Left hindlimb (tissue), 1 donor: ENCODE measurements around the gene CLDN16.

ENCODE experiments used
- DNase-seq: peaks from one replicate; pipeline ENCODE4 v3.0.0-alpha.2; 2018

Gene CLDN16

DNA sequence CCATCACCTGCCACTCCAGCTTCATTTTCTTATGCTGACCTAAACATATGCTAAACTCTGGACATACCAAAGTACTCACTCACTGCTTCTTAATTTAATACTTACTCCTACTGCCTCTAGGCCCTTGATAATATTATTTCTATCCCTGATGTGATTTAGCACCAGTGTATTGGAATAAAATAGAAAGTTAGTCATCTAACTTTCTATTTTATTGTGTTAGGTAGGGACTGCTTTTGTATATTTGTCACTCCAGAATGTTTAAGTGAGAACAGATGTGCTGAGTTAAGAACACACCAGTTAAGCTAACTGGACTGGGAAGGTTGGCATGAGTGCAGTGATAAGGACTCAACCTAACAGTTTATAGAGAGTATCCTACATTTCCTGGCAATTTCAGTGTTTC is 6.5 kb upstream of the CLDN16 start:
- no peak for DNase-seq

DNA sequence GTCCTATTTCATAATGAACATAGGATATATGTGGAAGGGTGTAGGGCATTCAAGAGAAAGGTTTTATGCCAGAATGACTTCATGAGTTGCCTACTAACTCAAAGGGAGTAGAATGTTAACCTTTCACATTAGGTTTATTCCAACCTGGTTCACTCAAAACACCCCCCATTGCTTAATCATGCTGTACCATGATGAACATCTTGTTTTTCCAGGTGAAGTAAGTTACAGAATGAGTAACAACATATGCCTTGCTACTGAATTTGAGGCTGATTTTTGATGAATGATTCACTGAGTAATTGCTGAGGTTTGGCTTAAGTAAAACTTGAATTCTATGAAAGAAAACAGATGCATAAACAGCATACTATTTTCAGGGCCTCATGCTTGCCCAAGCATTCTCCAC is 5.9 kb upstream of the CLDN16 start:
- DNase-seq, result no peak

DNA sequence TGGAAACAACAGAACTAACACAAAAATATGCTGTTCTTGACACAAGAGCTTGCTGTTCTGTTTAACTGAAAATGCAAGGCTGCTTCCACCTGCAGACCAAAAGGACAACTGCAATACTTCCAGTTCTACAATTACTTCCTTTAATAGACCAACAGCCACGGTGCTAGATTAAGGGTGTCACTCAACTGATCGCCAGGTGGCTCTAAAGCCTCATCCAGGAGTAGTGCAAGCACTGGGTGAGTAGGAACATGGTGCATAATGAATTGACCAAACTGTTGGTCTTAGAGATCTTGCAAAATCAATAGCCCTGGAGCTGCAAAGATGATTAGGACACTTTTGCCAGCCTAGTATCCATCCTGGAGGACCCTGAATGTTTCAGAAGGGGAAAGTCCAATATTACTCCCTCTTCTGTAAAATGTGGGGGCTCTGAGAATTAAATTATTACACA is 3.6 kb upstream of the CLDN16 start:
- no peak for DNase-seq

DNA sequence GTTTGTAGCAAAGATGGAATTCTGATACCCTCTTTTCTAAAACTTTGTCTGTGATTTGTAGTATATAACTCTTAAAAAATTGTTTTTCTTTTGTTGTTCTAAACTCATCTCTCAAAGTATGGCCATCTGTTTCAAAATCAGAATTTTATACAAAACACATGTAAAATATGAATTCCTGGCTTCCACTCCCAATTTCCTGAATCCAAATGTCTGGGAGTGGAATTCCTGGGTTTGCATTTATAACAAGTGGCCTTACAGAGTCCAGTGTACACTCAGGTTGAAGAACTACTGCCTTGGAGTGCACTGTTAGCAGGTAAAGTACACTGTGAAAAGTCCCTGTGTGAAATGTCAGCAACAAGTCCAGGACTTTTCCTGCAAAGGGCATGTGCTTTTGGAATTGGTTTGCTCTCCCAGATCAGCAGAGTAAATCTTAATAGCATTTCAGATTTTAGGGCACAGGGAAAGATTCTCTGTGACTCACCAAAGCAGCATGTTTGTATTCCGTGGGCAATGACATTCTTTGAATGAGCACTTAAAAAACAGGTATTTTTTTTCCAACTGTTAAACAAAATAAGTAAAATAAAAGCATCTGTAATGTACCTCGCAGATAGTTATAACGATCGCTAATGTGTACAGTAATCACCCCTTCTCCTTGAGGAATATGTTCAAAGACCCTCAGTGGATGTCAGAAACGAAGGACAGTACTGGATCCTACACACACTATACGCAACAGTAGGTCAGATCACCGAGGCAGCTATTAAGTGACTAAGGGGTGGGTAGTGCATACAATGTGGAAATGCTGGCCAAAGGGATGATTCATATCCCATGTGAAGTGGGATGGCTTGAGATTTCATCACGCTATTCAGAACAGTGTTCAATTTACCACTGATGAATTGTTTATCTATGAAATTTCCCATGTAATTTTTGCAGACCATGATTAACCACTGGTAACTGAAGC is 2.0 kb upstream of the CLDN16 start:
- DNase-seq, result no peak

DNA sequence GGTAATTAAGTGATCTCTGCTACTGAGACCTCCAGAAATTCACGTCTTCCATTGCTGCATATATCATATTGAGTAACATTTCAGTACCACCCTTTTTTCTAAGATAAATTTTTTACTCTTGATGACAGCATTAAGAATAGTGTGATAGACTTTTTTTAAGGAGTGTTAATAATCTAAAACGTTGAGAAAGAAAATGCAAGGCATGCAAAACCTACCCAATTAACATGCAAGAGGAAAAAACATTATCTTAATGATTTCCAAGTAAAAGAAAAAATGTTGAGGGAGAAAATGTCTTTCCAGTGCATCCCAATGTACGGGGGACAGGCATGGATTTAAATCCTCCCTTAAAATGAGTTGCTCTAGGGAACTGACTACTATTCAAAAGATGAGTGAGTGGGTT is 740 bp downstream of the CLDN16 start:
- DNase-seq, result no peak

DNA sequence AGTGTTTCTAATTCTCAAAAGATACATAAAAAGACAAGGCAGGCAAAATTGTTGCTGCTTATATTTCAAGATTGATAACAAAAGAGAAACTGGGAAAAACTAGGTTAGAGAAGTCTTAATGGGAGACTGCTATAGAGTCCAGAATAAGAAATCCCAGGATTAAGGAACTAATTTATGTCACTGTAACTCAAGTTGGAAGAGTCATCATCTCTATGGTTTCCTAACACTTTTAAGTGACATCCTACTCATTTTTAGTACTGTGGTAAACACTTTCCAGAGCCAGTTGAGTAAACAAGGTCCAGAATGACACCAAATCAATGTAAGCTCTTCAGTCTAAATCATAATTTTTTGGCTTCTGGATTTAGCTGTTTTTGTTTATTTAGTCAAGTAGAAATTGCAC is 8.0 kb downstream of the CLDN16 start:
- no peak for DNase-seq

DNA sequence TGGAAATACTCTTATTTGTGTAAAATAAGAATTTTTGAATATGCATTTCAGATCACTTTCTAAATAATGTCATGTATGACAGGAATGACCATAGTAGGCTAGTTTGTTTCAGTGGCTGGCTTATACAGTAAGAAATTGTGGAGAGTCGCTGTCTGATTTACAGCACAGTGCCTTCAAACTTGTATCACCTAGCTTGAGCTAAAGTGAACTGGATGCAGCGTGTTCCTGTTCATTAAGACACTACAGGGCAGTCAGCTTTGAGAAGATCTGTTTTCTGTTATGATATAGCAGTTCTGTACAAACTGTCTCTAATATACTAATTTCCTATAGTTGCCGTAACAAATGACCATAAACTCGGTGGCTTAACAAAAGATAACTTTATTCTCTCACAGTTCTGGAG is 9.9 kb downstream of the CLDN16 start:
- no peak for DNase-seq

DNA sequence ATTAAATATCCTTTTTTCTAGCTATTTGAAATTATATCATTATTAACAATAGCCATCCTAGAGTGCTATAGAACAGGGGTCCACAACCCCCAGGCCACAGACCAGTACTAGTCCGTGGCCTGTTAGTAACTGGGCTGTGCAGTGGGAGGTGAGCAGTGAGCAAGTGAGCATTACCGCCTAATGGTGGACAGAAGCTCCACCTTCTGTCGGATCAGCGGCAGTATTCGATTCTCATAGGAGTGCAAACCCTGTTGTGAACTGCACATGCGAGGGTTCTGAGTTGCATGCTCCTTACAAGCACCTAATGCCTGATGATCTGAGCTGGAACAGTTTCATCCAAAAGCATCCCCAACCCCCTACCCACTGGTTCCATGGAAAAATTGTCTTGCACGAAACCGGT is 11.7 kb downstream of the CLDN16 start:
- no peak for DNase-seq

DNA sequence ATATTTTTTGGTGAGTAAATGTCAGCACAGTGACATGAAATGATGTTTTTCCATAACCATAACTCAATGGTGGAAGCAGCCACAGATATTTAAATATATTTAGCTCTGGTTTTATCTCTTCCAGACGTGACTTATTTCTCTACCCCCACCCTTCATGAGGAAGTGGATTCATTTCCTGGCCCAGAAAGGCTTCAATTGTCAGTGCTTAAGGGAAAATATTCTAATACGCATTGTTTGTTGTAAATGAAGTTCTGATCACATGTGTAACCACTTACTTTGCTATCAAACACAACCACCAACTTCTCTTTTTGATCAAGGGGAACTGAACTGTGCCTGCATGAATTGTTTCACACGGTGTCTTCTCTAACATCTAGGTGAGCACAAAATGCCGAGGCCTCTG is 14.0 kb downstream of the CLDN16 start:
- DNase-seq, result no peak

DNA sequence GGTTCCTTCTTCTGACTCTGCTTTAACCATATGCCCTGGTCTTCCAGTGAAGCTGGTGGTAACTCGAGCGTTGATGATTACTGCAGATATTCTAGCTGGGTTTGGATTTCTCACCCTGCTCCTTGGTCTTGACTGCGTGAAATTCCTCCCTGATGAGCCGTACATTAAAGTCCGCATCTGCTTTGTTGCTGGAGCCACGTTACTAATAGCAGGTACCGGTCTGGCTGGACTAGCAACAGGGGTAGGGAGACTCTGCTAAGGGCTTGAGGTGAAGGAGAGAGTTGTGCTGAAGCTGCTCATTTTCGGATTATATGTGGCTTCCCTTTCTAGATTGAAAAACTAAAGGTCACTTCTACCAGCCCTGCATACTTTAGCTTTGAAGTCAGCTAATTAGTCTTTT is 16.8 kb downstream of the CLDN16 start:
- no peak for DNase-seq

DNA sequence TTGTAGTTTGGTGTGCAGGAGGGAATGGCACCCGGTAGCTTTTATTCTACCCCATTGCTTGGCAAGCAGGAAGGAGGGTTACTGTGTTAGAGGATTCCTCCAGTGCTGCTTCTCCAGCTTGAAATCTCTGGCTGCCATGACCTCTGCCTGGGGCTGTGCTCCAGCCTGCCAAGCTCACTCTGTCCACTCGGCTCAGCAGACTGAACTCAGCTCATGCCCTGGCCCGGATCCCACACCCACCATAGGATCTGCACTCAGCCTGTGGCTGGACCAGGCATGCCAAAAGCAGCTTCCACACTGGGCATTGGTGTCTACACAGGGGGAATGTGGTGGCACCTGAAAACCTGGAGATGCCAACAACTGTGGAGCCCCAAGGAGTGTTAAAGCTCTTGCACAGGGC is 26.3 kb downstream of the CLDN16 start:
- no peak for DNase-seq

DNA sequence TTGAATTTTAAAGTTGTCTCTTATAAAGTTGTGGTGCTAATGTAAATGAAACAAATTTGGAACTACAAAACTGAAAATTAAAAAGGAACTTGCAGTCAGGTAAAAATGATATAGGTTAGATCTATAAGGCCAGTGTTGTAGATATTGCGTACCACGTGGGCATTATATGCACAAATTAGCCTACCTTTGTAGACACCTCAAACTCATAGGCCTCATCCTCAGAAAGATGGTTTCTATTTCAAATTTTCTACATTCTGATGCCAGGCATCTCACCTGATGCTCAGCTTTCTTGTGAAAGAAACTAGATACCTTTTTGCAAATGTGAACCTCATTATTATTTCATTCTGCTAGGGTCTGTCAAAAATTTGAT is 36.1 kb downstream of the CLDN16 start:
- no peak for DNase-seq

DNA sequence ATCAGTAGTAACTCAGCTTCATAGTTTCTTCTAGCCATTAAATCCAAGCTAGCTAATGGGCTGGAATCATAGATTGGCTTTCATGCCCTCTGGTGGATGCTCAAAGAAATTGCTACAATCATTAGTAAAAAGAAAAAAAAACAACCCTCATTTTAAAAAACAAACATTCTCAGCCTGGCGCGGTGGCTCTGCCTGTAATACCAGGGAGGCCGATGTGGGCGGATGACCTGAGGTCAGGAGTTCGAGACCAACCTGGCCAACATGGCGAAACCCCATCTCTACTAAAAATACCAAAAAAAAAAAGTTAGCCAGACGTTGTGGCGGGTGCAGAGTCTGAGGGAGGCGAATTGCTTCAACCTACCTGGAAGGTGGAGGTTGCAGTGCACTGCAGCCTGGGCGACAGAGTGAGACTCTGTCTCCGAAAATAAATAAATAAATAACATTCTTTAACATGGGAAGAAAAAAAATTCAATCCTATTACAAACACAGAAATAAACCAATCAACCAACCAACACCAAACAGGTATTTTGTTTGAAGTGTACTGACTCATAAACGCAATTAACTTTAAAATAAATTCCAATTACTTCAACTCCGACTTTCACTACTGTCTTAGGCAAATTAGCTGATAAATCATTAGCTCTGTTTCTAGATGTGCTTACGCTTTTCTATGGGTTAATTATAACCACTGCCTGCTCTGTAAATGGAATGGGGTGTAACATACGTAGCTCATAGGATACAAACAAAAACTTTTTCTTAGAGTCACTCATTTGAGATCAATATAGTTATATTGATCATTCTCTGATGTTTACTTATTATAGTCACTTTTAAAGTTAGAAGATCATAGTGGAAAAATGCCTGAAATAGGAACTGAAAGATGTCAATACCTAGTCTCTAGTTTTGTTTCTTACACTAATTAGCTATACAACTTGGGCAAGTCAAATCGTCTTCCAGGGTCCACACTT is 36.8 kb downstream of the CLDN16 start:
- no peak for DNase-seq

DNA sequence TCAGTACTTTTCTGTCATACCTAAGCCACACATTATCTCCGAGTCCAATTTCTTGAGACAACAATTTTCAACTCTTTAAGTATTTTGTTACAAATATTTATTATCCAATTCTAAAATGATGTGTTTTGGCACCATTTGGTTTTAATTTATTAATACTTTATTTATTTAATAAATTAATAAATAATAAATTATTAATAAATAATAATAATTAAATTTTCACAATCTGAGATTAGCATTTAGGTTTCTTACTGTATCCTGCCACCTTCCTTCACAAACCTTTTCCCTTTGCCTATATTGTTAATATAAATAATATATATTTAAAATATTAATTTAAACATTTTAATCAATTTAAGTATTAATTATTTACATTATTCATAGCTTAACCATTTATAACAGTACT is 37.9 kb downstream of the CLDN16 start:
- no peak for DNase-seq

DNA sequence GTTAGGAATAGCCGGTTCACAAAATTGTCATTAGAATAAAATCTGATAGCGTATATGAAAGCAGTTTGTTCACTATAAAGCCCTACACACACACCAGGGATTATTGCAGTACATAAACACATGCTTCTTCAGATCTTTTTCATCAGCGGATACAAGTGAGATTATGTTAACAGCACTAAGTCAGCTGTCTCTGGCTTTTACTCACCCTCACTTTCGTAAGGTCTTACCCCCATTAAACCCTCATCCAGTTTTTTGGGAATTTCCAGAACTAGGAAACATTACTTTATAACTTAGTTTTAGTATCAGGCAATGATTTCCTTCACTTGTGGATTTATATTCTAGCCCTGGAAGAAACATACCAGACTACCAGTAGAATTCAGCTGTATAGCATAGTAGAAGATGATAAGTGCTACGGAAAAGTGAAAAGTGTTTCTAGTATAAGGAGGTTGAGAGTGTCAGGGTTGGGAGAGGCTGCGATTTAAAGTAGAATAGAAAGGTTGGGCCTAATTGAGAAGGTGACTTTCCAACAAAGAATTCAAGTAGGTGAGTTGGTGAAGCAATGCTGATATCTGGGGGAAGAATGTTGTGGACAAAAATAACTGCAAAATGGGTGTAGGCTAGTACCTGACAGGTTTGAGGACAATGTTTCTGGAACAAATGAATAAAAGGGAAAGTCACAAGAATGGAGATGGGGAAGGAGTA is 39.0 kb downstream of the CLDN16 start:
- DNase-seq, result no peak

DNA sequence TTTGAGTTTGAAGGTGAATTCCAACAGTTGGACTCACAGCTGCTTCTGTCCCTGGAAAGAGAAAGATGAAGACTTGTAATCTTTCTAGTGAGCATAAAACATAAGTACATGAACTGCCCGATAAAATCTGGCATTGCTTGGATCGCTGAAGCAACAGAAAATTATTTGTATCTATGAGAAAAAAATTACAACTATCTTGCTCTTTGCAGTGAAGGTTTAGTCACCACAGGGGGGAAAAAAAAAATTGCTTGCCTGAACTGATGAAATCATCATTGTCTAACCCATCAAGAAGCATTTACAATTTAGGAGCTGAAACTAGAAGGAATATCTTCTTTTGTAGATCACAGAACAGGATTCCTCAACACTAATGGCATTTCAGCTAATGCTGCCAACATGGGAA is 41.7 kb downstream of the CLDN16 start:
- DNase-seq, result no peak

DNA sequence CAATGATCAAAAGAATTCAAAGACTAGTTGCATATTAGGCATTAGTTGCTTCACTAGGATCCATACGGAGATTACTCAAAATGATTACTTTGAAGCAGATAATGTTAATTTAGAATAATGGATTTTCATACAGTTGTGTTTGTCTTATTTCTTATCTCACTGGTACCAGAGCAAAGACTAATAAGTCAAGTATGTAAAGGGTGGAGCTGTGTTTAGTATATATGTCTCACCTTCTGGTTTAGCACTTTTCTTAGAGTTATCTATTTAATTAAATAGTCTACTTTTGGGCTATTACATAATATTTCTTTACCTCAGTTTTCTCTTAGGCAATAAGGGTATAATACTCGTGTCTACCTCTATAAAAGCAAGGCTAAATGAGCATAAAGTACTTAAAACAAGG is 42.9 kb downstream of the CLDN16 start:
- DNase-seq, result no peak

DNA sequence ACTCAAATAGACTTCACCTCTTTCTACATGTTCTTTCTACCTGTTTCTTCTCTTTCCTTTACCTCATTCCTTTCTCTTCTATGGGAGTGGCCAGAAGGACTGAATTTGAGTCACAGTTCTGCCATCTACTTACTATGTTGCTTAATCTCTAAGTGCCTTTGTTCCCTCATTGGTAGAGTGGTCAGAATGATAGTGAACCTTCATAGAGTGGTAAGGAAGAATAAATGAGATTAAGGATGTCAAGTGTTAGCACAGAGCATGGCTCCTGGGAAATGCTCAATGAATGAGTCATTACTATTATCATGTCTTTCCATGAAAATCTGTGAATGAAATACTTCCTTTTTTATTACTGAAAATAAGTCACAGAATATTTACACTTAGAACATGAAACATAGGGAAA is 44.3 kb downstream of the CLDN16 start:
- no peak for DNase-seq

DNA sequence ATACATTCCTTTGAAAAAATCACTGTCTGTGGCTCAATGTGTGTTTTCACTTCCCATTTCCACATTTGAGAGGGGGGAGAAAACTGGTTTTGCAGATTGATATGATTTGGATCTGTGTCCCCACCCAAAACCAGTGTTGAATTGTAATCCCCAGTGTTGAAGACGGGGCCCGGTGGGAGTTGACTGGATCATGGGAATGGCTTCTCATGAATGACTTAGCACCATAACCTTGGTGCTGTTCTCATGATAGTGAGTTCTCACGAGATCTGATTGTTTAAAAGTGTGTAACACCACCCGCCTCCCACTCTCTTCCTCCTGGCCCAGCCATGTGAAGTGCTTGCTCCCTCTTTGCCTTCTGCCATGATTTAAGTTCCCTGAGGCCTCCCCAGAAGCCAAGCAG is 45.7 kb downstream of the CLDN16 start:
- DNase-seq, result no peak

DNA sequence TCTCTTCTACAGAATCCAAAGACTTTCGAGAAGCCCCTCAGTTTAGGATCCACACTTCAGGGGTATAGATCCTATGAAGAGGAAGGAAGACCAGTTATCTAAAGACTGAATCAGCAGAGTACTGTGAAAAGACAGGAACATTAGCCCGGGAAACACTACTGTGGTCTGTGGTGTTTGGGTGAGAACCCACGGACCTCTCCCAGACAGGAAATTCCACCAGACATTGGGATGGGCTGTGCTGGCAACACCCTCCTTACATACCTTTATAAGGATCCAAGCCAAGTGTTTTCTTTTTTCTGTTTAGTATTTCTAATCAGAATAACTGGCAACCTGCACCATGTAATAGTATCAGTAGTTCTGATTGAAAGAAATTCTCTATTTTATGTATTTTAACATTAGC is 47.7 kb downstream of the CLDN16 start:
- no peak for DNase-seq

DNA sequence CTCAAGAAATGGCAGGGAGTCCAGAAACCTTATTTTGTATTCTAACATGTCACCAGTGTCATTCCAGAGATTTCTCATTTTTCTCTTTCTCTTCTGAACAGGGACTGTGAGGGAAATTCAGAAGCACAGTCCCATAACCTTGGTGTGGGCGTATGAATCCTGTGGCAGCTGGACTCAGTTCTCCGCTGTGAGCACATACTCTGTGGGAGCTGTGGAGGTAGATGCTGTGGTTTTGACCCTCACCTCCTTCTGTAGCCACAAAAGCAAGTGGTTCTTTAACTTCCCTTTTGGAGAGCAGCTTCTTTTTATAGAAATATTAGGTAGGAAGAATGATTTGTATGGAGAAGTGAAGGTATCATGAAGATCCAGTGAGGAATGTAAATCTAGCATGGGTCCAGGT is 48.4 kb downstream of the CLDN16 start:
- DNase-seq, result no peak

DNA sequence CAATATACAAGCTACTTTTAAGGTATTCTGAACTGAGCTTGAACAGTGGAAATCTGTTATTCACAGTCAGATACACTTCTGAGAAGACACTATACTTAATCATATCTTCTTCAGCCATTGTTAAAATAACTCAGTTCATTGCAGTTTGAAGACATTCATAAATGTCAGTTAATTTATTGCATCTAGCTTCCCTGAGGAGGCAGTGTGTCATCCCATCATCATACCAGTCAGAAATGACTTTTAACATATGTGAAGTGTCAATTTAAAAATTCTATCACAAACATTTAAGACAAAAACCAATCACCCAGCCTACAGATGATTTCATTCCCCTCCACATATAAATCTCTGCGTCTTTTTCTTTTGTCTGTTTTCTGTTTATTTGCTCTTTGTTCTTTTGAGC is 54.3 kb downstream of the CLDN16 start:
- DNase-seq, result no peak

DNA sequence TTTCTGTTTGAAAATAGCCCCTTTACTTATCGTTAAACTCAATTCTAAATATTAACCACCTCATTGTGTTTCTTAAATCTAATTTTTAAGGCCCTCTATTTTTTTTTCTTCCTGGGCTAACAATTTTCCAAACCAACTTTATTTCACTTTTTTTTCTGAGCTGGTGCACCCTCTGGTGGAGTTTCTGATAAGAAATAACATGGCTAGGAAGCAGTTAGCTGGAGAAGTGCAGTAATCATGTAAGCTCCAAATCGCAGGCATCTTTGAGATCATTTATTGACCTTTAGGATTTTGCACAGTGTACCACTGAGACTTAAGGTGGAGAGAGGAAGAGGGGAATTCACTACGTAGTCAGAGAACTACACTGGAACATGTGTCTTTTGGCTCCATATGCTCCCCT is 55.3 kb downstream of the CLDN16 start:
- no peak for DNase-seq
